IMR-90 (cell line): ENCODE data around the gene HOXD12.

Experiments
- CTCF ChIP-seq: conservative IDR thresholded peaks from 2 replicates; pipeline ENCODE4 v1.5.1; 2012; ENCODE audit warnings: mild to moderate bottlenecking, low read depth, low read length, improper control_type of control experiment
- POLR2A ChIP-seq: IDR thresholded peaks from 2 replicates; pipeline ENCODE4 v1.6.1; 2012; ENCODE audit warnings: mild to moderate bottlenecking, low read depth, low read length
- RFX5 ChIP-seq: IDR thresholded peaks from 2 replicates; pipeline ENCODE4 v1.8.0; 2012; ENCODE audit warnings: low read depth, mild to moderate bottlenecking, low read length, moderate library complexity
- USF2 ChIP-seq: fragments of 150-350 bp; IDR thresholded peaks from 2 replicates; pipeline ENCODE4 v1.6.1; 2017; ENCODE audit warnings: mild to moderate bottlenecking, antibody characterized with exemption, low read length, low read depth

- TF ChIP-seq POLR2A (no peak), CTCF (no peak), RFX5 (no peak), USF2 (no peak)
Measured at GRCh38 chr2:176147800-176148496, 48.4 kb downstream of the HOXD12 start.
